ENCODE results near the gene TSC1.

Gene TSC1

DNA sequence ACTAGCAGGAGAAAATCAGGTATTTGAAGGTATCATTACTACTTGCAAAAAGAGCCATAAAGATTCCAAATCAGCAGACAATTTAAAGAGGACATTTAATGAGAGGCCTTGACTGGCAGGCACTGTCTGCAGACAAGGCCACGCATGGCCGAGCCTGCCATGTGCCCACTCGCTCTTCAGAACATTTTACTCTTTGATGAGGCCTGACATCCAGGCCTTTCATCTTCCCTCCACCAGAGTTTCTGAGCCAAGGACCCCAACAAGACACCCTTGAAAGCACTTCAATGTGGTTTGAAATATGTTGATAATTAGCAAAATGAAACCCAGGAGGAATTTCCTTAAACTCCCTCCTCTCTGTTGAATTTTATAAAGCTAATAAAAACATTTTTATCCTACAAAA lies 82.8 kb downstream of the TSC1 start:
- no peak for DNase-seq (ENCODE audit: low spot score)

DNA sequence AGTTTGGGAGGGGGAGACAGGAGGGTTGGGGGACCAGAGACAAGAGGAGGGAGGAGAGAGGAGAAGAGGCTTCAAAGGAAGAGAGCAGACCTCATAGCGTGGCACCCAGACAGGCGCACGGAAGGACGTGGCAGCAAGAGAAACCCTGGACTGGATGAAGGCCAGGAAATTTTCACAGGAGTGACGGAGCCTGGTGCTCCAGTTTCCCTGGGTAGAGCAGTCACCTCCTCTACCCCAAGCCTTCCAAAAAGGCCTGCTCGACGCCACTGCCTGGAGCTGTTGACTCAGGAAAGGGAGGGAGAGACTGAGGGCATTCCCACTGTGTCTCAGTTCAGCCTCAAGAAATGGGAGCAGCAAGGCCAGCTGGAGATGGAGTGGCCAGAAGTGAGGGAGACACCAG lies 85.7 kb downstream of the TSC1 start:
- DNase-seq (ENCODE audit: low spot score), result no peak

DNA sequence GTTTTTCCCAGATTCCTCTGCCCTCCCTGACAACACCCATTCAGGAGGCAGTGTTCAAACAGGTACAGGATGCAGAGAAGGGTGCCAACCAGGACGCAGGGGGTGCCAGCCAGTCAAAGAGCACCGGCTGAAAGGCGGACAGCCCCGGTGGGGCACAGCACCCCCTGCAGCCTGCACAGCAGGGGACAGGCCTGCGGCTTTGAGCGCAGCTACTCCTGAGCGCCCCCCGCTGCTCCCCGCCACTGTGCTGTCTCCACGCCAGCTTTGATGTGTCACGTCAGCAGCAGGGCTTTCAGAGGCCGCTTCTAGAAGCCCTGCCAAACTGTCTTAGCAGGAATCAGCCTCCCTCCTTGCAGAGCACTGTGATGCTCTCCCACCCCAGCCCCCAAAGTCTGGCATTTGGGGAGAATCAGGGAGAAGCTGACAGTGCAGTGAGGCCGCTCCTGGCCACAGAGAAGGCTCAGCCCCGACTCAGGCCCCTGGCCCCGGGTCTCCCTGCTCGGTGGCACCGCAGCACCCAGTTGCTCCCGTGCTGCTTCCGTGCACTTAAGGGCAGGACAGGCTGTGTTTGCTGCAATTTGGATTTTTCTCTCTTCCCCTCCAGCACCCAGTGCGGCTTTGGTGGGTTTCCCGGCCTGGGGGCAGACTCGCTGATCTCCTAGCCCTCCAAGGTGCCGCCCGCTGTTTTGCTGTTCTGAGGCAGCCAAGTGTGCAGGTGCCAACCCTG lies 86.6 kb downstream of the TSC1 start:
- DNase-seq (ENCODE audit: low spot score), result no peak

- no peak for DNase-seq (ENCODE audit: low spot score)
These were observed 87.4 kb downstream of the TSC1 start for GRCh38 chr9:132857031-132857430.

- no peak for DNase-seq (ENCODE audit: low spot score)
These were observed 88.5 kb downstream of the TSC1 start for GRCh38 chr9:132855904-132856303.

DNA sequence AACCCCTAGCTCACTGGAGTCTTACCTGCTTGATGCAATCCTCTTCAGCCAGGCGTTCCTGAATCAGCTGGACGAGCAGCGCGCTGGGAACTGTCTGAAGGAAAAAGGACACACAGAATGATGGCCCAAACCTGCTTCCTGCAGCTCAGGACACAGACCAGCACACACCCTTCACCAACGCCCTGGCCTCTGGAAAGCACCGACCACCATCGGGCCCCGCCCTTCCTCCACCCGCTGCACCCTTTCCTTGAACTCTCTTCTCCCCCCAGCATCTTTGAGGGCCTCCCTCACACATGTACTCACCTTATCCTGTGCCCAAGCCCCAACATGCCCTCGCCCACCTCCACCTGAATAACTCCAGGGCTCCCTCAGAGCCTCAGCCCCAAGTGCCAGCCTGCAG lies 89.6 kb downstream of the TSC1 start:
- no peak for DNase-seq (ENCODE audit: low spot score)

DNA sequence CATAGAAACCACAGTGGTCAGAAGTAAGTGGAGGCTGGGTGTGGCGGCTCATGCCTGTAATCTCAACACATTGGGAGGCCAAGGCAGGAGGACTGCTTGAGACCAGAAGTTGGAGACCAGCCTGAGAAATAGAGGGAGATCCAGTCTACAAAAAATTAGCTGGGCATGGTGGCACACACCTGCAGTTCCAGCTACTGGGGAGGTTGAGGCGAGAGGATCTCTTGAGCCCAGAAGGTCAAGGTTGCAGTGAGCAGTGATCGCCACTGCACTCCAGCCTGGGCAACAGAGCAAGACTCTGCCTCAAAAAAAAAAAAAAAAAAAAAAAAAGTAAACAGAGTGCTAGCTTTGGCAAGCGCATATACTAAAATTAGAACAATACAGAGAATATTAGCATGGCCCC lies 90.9 kb downstream of the TSC1 start:
- no peak for DNase-seq (ENCODE audit: low spot score)

GRCh38 chr9:132849185-132849706 lies 95.2 kb downstream of the TSC1 start:
- DNase-seq (ENCODE audit: low spot score), result no peak

DNA sequence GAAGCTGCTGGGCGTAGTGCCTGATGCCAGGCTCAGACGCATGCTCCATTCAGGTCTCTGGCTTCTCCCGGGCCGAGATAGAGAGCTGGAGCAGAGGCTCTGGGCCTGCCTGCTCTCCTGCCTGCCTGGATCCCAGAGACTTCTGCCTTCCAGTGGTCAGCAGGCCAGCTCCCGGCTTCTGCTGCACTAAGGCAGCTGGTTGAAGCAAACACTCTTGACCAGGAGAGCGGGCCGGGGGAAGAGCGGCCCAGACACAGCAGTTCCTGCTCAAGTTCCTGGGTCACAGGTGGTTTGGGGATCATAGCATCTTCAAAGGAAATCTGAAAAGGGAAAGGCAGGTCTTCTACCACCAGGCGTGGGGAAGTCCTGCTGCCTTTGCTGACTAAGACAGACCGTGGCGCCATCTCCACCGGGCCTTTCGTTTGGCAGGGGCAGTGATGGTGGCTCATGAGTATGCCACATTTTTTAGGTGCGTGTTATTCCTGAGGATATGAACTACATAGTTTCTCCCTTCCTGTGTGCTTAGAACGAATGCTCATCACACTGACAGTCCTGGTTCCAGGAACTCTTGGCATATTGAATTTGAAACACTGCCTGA lies 97.4 kb downstream of the TSC1 start:
- no peak for DNase-seq (ENCODE audit: low spot score)

GRCh38 chr9:132846109-132846917 lies 98.1 kb downstream of the TSC1 start:
- no peak for DNase-seq (ENCODE audit: low spot score)

DNA sequence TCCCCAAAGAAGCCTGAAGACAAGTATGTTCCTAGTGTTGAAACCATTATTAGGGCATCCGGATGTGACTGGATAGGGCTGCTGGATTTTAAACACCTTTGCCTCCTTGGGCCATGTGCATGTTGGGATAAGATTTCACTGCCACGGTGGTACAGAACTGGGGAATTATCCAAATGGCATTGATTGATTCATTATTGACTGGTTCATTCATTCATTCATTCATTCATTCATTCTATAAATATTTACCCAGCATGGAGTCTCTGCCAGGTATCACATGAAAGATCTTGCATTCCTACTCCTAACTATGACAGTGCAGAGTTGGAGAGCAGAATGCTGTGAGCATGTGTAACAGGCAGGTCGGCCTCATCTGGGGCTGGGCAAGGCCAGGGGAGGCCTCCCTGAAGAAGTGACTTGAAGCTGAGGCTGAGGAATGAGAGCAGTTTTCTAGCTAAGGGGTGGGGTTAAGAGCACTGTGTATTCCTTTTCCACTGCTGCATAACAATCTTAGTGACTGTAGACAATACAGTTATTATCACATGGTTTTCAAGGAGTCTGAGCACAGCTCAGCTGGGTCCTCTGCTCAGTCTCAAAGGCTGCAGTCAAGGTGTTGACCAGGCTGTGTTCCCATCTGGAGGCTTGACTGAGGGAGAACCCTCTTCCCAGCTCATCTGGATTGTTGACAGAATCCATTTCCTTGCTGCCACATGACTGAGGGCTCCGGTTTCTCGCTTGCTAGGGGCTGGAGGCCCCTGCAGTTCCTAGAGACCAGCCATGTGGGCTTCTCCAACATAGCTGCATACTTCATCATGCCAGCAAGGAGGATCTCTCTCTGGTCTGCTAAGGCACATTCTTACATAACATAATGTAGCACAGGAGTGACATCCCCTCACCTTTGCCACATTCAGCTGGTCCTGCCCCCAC lies 102.0 kb downstream of the TSC1 start:
- DNase-seq (ENCODE audit: low spot score), result no peak

Data from hematopoietic multipotent progenitor cell treated with erythropoietin and hydrocortisone succinate and interleukin-3 and kit ligand, for 17 days (in vitro differentiated cells).